ENCODE results near the gene PDPK1.

DNA sequence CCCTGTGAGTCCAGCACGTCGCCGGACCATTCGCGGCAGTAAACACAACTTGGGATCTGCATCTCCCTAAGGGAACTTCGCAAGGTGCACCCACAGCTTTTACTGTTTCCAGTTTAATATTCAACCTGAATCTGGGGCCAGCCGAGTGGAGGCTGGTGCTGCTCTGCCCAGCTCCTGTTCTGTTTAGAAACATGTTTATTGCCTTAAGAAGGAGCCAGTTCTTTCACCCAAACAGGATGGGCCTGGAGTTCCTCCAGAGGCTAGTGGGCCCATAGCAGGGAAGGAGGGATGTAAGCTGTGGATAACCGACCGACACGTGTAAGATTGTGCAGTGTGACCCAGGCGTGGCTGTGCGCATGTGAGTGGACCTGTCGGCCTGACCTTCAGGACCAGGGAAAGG, 45.5 kb upstream of the PDPK1 start:
- TF ChIP-seq, protein P1, sequence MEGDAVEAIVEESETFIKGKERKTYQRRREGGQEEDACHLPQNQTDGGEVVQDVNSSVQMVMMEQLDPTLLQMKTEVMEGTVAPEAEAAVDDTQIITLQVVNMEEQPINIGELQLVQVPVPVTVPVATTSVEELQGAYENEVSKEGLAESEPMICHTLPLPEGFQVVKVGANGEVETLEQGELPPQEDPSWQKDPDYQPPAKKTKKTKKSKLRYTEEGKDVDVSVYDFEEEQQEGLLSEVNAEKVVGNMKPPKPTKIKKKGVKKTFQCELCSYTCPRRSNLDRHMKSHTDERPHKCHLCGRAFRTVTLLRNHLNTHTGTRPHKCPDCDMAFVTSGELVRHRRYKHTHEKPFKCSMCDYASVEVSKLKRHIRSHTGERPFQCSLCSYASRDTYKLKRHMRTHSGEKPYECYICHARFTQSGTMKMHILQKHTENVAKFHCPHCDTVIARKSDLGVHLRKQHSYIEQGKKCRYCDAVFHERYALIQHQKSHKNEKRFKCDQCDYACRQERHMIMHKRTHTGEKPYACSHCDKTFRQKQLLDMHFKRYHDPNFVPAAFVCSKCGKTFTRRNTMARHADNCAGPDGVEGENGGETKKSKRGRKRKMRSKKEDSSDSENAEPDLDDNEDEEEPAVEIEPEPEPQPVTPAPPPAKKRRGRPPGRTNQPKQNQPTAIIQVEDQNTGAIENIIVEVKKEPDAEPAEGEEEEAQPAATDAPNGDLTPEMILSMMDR (IDR thresholded peaks at IDR 0.05) = no peak
- no peak for TF ChIP-seq POLR2A (IDR thresholded peaks at IDR 0.05)
